GM18526 (cell line): Measurements from ENCODE around the gene LDLRAD2.

Source experiments
- POLR2A ChIP-seq: IDR thresholded peaks from 3 replicates; pipeline ENCODE4 v1.6.1; 2011; ENCODE audit not compliant: insufficient read length; ENCODE audit errors: extremely low read depth

Gene LDLRAD2

GRCh38 chr1:21874328-21874727, 62.3 kb downstream of the LDLRAD2 start:
- no peak for TF ChIP-seq POLR2A
